Measurements from ENCODE around the gene ZFHX3.

Gene ZFHX3

DNA sequence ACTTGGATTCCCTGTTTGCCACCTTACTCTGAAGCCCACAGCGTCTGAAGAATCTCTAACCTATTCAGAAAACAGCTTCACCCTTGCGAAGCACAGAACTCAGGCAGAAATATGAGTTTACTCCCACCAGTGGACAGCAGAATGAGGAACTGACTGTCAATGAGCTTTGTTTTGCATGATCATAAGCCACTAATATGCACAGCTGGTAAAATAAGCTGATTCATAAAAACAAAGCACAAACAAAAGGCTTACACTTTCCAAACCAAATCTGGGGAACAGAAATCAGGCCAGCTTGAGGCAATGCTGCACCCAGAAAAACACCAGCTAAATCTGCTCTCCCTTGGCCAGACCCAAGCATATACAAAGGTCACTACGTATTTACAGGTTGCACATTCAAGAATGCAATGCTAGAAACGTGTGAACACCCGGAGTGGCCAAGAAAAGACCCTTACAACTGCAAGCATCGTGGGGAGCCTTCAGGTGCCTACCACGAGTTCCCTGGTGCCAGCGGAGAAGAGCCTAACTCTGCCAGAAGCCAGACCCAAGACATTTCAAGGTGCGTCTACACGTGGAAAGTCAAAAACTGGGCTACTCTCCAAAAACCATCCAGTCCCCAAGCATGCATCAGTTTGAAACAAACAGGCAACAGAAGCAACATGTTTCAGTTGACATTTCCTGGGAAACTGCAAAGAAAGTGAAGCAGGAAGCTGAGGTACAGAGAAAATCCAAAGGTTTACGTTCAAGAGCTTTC lies 207.1 kb downstream of the ZFHX3 start:
- DNase-seq, result no peak

DNA sequence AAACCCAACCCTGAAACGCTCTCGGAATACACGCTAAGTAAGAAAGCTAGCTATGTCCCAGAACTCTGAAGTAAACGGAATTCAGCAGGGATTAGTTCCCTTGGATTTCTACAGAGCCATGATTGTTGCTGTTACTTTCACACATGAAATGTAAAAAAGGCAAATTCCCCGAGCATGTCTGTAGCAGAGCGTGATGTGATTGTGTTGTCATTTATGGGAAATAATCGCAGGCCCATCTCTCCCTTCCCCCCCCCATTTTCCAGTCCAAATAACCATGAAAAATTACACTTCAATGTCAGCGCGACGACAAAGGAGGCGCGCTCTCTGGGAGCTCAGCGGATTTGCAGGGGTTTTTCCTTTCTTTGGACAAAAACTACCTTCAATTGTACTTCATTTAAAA lies 209.0 kb downstream of the ZFHX3 start:
- DNase-seq, result no peak

DNA sequence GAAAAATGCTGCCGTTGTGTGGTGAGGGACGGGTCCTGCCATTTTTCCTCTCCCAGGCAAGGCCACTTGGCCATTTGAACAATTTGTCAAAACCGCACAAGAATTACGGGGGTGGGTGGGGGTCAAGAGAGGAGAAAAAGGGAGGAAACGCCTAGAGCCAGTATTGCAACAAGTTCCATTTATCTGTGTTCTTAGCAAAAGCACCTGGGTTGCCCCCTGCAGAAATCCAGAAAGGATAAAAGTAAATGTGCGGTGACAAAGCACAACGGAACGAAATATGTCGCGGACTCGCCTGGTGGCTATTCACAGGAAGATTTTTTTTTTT lies 209.4 kb downstream of the ZFHX3 start:
- no peak for DNase-seq

DNA sequence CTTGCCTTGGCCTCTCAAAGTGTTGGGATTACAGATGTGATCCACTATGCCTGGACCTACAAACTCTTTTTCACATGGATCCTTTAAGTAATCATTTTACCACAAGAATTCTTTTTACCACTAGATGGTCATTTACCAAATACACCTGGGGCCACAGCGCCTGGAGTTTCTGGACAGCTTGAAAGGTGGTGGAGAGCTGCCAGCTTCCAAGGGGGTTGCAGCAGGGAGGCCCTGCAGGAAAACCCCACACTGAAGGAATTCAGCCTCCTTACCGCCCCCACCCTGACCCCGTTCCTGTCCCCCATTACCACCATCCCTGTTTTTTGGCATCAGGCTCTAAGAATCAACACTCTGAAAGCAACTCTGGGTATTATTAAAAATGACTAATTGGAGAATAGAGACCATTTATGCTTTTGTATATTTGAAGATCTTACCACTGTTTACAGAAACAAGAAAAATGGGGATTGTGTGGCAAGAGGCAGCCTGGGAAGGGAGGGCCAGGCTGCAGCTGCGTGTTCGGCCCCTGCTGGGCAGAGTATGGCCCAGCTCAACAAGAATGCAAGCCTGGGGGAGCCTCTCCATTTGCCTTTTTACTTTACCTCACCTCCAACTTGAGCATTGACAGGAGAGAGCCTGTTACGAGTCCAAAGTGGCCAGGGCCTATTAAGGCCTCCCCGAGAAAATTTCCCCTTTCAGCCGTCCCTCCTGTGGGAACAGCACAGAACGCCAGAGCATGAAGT lies 209.9 kb downstream of the ZFHX3 start:
- DNase-seq, result no peak

DNA sequence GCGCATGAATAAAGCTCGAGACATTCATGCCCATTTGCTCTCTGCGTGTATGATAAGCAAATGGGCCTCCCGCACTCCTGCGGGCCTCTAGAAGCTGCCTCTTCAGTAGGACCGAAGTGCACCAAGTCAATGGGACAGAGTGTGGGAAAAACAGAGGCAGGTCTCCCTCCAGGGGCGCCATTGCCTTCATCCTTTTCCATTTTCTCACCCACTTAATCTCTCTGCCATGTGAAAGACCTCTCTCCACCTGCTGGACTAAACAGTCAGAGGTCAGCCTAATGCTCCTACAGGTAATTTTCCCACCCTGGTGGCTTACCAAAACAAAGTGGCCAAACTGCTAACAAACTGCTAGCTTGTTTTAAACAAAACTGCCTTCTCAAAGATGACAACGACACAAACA lies 210.9 kb downstream of the ZFHX3 start:
- DNase-seq, result no peak

DNA sequence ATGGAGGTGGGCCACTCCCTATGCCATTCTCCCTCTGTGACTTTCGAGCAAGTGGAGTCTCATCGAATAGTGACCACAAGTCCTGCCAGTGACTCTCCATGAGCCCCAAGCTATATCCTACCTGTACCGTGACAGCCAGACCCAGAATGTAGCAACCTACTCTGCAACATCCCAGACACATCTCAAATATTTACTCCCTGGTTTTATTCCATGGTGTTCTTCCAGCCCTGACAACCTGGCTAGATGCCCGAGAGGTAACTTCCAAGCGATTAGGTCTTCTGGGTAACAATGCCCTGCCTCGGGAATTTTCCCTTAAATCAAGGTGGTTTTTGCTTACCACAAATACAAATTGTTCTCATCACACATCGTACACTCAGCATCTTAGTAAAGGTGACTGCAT lies 211.7 kb downstream of the ZFHX3 start:
- no peak for DNase-seq

DNA sequence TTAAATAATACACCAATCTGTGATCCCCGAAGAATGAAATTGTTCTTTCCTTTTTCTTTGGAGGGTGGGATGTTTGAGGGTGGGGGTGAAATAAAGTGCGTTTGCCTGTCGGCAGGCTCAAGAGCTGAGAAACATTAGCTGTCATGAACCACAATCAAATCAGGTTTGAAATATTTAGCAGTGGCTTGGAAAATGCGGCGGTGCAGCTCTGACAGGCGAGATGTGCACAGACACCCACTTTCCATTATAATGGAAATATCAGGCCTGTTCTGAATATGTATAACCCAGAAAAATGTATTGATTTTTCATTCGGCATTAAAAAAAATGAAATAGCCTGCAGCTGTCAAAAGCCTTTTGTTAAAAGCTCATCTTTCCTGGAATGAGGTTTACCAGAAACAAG lies 212.8 kb downstream of the ZFHX3 start:
- no peak for DNase-seq

DNA sequence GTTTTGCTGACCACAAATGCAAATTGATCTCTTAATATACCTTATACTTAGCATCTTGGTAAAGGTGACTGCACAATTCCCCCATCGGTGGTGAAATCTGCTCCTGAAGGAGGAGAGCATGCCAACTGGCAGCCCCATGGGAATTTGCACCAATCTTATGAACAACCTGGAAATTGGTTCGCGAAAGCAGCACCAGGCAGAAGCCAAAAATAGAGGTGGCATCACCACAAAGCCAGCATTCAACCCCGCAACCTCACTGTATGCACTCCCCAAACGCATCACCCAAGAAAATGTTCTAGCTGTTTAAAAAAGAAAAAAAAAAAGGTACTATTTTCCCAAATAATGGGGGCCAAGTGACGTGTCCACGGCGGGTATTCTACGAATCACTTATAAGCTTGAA lies 213.4 kb downstream of the ZFHX3 start:
- no peak for DNase-seq

DNA sequence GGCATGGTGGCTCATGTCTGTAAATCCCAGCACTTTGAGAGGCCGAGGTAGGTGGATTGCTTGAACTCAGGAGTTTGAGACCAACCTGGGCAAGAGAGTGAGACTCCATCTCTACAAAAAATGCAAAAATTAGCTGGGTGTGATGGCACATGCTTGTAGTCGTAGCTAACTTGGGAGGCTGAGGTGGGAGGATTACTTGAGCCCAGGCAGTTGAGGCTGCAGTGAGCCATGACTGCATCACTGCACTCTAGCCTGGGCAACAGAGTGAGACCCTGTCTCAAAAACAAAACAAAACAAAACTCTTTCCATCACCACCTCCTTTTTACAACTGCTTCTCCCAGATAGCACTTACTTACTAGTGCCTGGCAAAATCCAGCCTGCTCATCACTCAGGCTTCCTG lies 214.0 kb downstream of the ZFHX3 start:
- no peak for DNase-seq

DNA sequence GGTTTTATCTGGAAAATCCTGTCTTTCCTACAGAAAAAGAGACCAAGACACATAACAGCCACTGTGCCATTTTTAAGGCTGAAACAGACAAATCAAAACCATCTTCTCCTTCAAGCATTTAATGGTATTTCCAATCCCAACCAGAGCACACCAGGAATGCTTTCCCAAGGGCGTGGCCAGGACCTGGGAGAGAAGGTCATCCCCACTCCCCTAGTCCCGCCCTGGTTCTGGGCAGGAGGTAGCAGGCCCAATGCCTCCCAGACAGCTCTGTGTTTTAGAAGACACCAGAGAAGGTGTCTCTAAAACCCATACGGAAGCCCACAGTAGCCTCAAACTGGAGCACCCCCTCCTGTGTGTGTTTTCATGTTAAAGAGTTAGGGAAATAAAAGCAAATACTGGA lies 214.4 kb downstream of the ZFHX3 start:
- DNase-seq, result no peak

DNA sequence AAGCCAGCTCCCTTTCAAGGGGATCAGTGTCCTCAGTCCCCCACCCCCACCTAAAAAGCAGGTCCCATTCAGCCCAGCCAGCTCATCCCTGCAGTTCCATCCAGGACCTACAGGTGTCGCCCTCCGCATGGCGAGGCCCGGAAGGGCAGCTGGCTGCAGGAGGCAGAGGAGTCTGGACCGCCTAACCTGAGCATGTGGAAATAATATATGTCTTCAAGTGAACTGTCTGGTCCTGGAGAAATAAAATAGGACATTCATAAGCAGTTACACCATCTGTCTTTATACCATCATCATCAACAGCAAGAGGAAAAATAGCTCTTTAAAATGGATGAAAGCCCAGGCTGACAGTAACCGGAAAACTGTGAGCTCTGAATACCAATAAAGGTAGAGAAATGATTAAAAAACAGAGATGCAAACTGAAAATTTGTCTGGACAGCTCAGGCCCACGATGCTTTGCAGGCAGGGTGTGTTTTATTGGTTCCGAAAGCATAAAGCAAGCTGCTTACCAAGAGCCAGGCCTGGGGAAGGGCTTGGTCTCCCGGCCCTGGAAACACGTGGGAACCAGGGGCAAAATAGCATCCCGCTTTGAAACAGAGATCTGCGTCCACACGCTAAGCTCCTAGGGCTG lies 215.2 kb downstream of the ZFHX3 start:
- peak; percentile 39 to 48 for DNase-seq

DNA sequence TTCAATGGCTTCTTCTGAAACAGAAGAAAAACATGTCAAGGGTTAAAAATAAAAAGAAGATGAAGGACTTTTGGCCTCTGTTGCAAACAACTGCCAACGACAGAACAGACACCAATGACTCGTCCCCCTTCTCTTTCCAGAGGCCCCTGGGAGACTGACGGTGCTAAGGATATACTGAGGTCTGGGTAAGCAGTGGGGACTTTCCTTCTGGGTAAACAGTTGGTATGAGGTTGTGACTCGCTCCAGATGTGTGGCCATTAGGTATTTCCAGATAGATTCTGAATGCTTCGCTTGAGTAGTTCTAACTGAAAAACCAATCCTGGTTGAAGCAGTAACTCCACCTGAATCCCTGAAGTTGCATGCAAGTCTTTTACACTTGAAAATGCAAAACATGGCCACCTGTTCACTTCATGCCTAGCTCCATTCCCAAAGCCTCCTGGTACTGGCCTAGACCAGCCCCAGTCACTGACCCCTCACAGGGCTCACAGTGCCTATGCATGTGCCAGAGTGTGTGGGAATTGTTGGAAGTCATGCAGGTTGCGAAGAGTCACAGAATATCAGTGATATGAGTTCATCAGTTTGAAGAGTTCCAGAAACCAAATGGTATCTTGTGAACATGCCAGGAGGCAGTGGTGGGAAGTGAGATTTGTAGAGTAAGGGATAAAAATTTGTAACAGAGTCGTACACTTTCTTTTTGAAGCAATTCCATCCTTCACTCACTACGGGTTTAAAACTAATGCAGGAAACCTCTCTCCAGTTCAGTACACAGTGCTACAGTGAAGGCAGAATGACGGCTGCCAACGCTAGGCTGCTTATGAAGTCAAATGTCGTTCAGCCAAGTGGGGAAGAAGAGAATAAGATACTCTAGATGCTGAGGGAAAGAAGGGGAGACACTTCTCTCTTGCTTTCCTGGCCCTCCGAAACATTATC lies 217.8 kb downstream of the ZFHX3 start:
- DNase-seq, result no peak

DNA sequence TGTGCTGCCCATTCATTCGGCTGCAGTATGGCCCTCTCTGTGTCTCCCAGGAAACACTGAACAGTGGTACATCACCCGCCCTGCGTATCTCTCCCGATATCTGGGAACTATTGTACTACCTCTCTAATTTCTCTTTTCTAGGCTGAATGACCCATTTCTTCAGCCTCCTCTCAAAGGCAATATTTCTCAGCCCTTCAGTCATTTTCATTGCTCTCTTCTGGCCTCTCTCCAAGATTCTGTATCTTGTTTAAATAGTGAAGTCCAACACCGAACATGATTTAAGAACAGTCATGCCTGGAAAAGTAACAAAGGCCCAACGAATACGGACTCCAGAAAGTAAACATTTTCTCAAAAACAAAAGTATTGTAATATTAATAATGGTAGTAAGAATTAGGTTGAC lies 220.1 kb downstream of the ZFHX3 start:
- DNase-seq, result no peak

DNA sequence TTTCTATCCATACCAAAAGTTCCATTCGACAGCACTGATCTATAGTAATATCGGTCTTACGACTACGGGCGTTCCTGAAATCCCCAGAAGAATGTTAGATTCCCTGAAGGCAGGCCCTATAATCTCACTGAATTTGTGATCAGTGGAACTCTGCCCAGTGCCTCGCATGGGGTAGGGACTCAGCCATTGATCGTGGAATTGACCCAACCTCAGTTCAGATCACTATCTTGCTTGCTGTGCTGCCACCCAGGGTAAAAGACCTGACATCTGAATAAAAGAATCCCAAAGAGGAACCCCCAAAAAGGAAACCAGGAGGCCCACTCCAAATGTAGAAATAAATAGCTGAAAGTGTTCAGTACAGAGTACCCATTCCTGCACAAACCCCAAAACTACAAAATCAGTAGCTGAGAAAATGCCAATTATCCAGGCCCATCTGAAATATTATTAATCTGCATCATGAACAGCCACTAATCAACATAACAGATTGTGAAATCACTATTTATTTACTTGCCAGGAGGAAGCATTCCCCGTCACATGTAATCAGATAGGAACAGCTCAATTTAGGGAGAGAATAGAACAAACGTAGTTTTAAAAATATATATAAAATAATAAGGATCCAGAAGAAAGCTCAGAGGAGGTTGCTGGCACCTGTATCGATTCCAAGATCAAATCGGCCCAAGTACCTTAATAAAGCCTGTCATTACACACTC lies 221.9 kb downstream of the ZFHX3 start:
- DNase-seq, result no peak

DNA sequence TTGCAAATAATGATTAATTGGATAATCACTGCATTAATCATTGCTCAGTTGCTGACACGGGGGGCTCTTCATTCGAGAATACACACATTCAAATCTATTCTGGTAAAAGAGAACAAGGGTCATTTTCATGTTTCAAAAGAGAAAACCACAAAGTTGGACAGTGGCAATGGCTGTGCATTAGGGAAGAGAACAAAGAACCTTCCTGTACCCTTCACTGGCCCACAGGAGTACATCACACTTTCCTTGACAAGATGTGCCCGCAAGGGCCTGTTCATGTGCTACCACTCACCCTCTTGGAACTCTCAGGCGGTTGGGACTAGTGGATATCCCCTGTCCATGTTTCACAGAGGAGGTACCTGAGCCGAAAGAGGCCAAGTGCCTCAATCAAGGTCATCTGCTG lies 223.2 kb downstream of the ZFHX3 start:
- DNase-seq, result no peak

DNA sequence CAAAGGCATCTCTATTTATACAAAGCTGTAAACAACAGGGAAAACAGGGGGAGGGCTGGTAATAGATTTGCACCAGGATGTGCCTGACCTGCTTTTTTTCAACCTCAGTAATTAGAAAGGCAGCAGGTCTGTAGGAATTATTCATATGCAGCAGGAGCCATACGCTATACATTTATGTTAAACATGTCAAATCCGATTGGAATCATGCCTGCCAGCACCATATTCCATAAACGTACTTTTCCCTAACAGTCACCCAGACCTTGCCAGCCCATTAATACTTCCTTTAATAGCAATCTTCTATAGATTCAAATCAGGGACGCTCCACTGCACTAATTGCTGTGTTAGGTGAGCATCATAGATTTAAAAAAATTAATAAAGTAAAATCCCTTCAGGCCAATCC lies 223.9 kb downstream of the ZFHX3 start:
- DNase-seq, result no peak

DNA sequence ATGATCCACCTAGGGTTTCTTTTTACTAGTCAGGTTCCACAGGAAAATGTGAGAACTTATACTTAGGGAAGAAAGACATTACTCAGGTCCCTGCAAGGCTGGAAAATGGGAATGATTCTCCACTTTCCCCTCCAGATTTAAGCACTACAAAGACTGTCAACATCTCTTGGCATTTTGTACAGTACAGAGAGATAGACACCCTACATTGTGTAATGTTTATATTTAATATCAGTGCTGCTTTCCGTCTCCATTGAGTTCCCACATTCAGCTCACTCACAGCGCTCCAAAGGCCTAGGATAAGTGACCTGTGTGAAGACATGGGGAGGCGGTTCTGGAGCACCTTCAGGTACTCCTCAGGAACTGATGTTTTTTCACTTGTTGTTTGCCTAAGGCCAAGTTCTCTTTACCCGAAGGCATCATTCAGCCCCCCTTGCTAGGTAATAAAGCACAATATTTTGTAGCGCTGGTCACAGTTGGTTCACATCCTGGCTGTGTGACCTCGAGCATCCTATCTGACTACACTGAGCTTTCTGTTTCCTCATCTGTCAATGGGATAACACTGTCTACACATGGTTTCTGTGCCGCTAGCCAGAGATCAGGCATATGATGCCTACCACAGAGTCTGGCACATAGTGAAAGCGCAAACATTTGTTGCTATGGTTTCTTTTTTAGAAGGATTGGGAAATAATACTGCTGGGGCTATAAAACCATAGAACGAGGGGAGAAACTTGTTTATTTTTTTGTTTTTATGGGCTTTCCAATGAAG lies 226.6 kb downstream of the ZFHX3 start:
- DNase-seq, result no peak

DNA sequence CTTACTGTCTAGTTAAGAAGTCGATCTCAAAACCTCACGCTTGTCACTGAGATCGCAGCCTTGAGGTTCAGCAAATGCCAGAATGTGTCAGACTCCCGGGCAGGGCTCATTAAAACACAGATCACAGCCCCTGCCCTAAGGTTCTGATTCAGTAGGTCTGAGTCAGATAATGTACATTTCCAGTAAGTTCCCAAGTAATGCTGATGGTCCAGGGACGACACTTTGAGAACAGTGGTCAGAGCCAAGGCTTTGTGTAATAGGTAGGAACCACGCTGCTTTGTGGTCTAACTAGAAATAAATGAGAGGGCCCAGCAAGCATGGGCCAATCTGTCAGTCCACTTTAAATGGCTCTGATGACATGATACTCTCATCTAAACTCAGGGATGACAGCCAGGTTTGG lies 228.6 kb downstream of the ZFHX3 start:
- no peak for DNase-seq

DNA sequence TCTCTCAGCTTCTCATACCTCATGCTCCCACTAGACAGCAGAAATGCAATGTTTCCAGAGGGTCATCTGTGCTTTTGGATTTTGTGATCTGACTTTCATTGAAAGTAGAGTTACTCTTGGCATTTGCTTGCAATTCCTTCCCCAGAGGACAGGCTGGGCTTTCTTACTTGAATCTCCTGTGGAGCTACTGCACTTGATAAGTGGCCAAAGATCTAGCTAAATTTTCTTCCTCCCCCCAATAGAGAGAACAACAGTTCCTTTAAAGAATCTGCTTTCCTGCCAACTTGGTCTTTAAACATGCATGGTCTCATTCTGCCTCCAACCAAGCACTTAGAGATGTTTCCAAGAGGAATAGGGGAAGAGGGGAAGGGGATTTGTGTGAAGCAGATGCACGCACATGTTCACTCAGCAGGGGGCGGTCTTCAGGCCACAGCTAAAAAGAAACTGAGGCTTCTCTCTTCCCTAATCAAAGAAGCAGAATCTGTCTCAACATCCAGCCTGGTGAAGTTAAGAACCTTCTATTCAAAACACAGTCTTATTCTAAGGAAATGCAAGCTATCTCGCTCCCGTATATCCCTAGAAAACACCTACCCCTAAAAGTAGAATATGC lies 229.6 kb downstream of the ZFHX3 start:
- no peak for DNase-seq

DNA sequence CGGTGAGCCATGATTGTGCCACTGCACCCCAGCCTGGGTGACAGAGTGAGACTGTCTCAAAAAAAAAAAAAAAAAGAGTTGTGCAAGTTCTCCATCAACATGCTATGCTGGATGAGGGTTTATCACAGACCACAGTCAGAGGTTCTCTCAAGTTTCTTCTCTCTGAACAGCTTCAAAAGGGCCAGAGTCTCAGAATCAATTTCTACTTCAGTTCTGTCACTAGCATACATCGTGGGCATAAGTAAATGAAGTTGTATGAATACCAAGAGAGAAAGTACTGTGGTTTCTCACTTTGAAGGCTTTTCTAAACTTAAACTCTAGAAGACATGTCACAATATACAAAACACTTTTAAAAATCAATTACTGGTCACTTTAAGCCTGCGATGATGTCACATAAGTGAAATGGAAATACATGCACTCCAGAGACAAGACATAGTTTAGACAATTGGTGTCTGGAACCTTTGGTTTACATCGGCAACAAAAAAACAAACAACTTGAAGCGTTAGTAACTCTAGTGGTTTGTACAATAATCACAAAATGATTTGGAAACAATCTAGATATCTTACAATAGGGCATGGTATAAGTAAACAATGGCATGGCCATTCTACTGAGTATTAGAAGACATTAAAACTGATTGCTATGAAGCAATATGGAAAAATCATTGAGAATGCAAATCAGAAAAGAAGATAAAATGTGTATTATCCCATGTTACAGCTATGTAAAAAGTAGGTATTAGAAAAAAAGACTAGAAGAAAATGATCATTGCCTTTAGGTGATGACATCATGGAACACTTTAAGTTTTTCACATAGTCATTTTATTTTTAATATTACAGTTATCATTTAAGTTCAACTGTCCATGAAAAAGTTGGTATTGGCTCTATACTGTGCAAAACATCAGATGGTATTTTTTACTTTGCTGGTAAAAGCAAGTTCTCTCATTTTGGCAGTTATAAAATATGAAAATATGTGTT lies 232.3 kb downstream of the ZFHX3 start:
- DNase-seq, result no peak
